Right atrium auricular region (tissue), 2 donors: ENCODE results near the gene RAD51B. TPM values are rescaled to one million over a fixed set of nuclear protein-coding genes. Genes with fewer than 3 reads are reported as not detected.

Experiments used
- DNase-seq: peaks from one replicate; pipeline ENCODE4 v3.0.0-alpha.2; 2019; ENCODE audit warnings: low spot score
- H3K27ac ChIP-seq, 2 donors: fragments of 200-600 bp; sonication (generic); 1 replicate in 1 of 2; 2 replicates in 1 of 2; pipeline ENCODE4 v1.5.1; 2016 to 2019
- H3K27me3 ChIP-seq, 2 donors: fragments of 200-600 bp; sonication (generic); one replicate each; pipeline versions ENCODE4 v1.5.1 to v1.6.0; 2017 to 2019
- H3K36me3 ChIP-seq: fragments of 200-600 bp; sonication (generic); one replicate; pipeline ENCODE4 v1.5.1; 2016
- H3K4me1 ChIP-seq, 2 donors: fragments of 200-600 bp; sonication (generic); one replicate each; pipeline versions ENCODE4 v1.5.1 to v1.6.0; 2017 to 2019
- H3K4me3 ChIP-seq, 2 donors: fragments of 200-600 bp; sonication (generic); 1 replicate in 1 of 2; 2 replicates in 1 of 2; pipeline ENCODE4 v1.5.1; 2017 to 2019; ENCODE audit warnings: mild to moderate bottlenecking in 1 of 2, moderate library complexity in 1 of 2
- H3K9me3 ChIP-seq, 2 donors: fragments of 200-600 bp; sonication (generic); one replicate each; pipeline ENCODE4 v1.5.1; 2019
- total RNA-seq, 2 donors: library from RNA; depleted of rRNA; stranded (reverse); fragments of >200 nt; gene quantifications; one replicate each; pipeline ENCODE4 v1.1.0, GENCODE V29; 2016
- TF ChIP-seq, protein P1 (sequence below), 2 donors: fragments of 200-600 bp; sonication (generic); IDR thresholded peaks; one replicate each; pipeline ENCODE4 v1.5.1; 2019; ENCODE audit warnings: antibody characterized with exemption in 2 of 2

Gene RAD51B
- total RNA-seq, 2 donors from 2014 or later = 1.2 to 1.5 TPM

DNA sequence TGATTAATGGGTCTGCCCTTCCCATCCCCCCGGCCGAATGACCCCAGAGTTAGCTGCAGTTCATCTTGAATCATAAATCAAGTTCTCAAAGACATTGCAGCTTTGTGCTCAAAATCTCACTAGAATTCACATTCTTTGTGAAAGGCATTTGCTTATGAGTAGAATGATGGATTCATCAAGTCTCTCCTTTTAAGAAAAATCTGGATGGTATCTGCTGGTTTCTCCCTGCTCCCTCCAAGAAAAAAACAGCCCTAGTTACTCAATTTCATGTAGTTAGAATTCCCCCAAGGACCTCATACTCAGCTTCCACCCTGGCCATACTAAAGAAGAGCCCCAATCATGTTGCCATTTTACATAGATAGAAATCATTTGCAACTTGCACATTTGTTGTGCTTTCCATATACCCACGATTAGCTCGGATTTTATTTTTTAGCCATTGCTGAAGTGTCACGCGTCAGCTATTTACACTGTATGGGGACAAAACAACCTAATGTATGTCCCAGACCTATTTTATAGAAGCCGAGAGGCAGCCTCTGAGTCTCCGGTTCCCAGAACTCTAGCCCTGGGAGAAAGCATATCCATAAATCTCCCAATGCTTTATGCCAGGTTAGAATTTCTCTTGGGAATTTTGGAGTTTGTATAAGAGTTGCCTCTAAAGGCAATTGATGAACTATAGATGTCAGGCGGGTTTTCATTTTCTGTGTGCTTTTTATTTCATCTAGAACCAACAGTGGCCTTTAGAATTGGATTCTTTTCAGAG lies 673.8 kb downstream of the RAD51B start:
- Histone ChIP-seq H3K4me3 (no peak overlapping the region), H3K27me3 (no peaks in the 10 kb centered on the region), H3K36me3 (no peaks in the 10 kb centered on the region), H3K27ac (no peak overlapping the region), H3K4me1 (peaks cover 0 to 4% of the 10 kb centered on the region in 2 donors), H3K9me3 (no peaks in the 10 kb centered on the region)
- DNase-seq = no peak
- TF ChIP-seq, protein P1, sequence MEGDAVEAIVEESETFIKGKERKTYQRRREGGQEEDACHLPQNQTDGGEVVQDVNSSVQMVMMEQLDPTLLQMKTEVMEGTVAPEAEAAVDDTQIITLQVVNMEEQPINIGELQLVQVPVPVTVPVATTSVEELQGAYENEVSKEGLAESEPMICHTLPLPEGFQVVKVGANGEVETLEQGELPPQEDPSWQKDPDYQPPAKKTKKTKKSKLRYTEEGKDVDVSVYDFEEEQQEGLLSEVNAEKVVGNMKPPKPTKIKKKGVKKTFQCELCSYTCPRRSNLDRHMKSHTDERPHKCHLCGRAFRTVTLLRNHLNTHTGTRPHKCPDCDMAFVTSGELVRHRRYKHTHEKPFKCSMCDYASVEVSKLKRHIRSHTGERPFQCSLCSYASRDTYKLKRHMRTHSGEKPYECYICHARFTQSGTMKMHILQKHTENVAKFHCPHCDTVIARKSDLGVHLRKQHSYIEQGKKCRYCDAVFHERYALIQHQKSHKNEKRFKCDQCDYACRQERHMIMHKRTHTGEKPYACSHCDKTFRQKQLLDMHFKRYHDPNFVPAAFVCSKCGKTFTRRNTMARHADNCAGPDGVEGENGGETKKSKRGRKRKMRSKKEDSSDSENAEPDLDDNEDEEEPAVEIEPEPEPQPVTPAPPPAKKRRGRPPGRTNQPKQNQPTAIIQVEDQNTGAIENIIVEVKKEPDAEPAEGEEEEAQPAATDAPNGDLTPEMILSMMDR (IDR thresholded peaks at IDR 0.05) = no peak

GRCh38 chr14:68495101-68496039 lies 675.8 kb downstream of the RAD51B start:
- H3K36me3 ChIP-seq = no peaks in the 10 kb centered on the region
- no peaks in the 10 kb centered on the region for H3K27me3 ChIP-seq
- H3K27ac ChIP-seq = no peak overlapping the region
- H3K9me3 ChIP-seq = no peaks in the 10 kb centered on the region
- peaks cover 0 to 4% of the 10 kb centered on the region in 2 donors for H3K4me1 ChIP-seq
- TF ChIP-seq, protein P1 (IDR thresholded peaks at IDR 0.05) = no peak
- H3K4me3 ChIP-seq = no peak overlapping the region
- DNase-seq = no peak

GRCh38 chr14:68497011-68497410 lies 677.4 kb downstream of the RAD51B start:
- TF ChIP-seq, protein P1 (IDR thresholded peaks at IDR 0.05) = no peak
- Histone ChIP-seq H3K27me3 (no peaks in the 10 kb centered on the region), H3K27ac (no peak overlapping the region), H3K9me3 (no peaks in the 10 kb centered on the region), H3K4me3 (no peak overlapping the region), H3K36me3 (no peaks in the 10 kb centered on the region), H3K4me1 (peaks cover 0 to 12% of the 10 kb centered on the region in 2 donors)
- no peak for DNase-seq

DNA sequence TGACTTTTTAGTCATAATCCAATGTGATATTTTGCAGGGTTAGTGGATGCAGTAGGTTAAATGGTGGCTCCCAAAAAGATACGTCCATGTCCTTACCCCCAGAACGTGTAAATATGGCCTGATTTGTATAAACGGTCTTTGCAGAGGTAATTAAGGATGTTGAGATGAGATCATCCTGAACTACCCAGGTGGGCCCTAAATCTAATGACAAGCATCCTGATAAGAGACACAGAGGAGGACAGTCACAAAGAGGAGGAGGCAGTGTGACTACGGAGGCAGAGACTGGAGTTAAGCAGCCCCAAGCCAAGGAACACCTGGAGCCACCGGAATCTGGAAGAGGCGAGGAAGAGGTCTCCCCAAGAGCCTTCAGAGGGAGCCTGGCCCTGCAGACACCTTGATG lies 679.9 kb downstream of the RAD51B start:
- TF ChIP-seq, protein P1 (IDR thresholded peaks at IDR 0.05) = no peak
- no peak overlapping the region for H3K4me3 ChIP-seq
- H3K27ac ChIP-seq = no peak overlapping the region
- H3K9me3 ChIP-seq = no peaks in the 10 kb centered on the region
- peaks cover 0 to 12% of the 10 kb centered on the region in 2 donors for H3K4me1 ChIP-seq
- no peak for DNase-seq
- no peaks in the 10 kb centered on the region for H3K36me3 ChIP-seq
- no peaks in the 10 kb centered on the region for H3K27me3 ChIP-seq

DNA sequence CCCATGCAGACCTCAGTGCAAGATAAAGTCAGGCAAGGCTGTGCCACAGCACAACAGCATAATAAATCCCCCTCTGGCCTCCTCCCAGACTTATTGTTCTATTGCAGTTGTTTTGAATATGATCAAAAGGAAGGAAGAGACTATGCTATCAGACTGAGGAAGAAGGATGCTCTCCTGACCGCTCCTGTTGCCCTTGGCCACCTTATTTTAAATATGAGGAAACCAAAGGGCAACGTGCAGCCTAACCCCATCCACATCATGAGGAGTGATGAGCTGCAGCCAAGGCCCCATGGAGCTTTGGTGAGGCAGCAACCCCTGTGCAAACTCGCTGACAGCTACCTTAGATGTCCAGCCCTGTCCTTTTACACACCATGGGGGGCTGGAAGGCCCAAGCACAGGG lies 681.6 kb downstream of the RAD51B start:
- DNase-seq = no peak
- Histone ChIP-seq H3K27me3 (no peaks in the 10 kb centered on the region), H3K27ac (no peak overlapping the region), H3K4me3 (no peak overlapping the region), H3K36me3 (no peaks in the 10 kb centered on the region), H3K9me3 (no peaks in the 10 kb centered on the region), H3K4me1 (peaks cover 0 to 12% of the 10 kb centered on the region in 2 donors)
- TF ChIP-seq, protein P1 (IDR thresholded peaks at IDR 0.05) = no peak
